Retinal pigment epithelial cell (primary cell): ENCODE data around the gene AACS.

ENCODE experiments used
- DNase-seq: peaks from one replicate; pipeline ENCODE4 v3.0.0-alpha.2; 2010; ENCODE audit warnings: low read depth
- H3K4me3 ChIP-seq: 2 replicates; pipeline ENCODE4 v1.5.1; 2011; ENCODE audit warnings: mild to moderate bottlenecking, low read length, control low read depth, moderate library complexity
- CTCF ChIP-seq: conservative IDR thresholded peaks from 2 replicates; pipeline ENCODE4 v1.5.1; 2011; ENCODE audit warnings: low read depth, low read length, control low read depth, inconsistent platforms

Gene AACS

DNA sequence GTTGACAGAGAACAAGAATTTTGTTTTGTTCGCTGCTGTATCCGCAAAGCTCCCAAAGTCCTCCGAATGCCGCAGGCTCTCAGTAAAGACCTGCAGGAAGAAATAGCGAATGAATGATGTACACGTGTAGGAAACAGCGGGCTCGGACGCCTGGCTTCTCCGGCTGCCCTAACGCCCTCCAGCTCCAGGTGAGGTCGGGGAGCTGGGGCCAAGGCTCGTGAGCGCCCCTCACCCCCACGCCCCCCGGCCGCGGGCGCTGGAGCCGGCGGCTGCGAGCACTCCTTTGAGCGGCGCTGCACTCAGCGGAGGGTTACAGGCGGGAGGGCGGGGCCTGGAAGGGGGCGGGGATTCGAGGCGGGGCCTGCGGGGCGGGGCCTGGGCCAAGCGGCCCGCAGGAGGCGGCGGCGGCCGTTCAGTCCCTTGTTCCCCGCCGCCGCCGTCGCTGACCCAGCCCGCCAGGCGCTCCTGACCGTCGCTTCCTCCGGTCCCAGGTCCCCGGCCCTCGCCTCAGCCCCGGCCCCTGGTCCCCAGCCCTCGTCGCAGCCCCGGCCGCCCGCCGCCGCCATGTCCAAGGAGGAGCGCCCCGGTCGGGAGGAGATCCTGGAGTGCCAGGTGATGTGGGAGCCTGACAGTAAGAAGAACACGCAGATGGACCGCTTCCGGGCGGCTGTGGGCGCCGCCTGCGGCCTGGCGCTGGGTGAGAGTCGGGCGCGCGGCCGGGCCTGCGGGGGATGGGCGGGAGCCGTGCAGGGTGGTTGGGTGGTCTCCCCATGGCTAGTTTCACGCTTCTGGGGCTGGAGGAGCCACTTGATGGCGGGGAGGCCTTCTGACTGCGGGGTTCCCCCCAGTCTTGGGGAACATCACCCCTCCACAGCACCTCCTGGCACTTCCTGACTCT is at the start of gene AACS:
TSS of gene AACS (plus strand) at position 415 of the 898 bp plus-strand sequence. CDS start at position 565, 150 bp downstream.
- DNase-seq = no peak
- H3K4me3 ChIP-seq = peak within 1 kb of the TSS; percentile 76
- TF ChIP-seq CTCF = no peak

DNA sequence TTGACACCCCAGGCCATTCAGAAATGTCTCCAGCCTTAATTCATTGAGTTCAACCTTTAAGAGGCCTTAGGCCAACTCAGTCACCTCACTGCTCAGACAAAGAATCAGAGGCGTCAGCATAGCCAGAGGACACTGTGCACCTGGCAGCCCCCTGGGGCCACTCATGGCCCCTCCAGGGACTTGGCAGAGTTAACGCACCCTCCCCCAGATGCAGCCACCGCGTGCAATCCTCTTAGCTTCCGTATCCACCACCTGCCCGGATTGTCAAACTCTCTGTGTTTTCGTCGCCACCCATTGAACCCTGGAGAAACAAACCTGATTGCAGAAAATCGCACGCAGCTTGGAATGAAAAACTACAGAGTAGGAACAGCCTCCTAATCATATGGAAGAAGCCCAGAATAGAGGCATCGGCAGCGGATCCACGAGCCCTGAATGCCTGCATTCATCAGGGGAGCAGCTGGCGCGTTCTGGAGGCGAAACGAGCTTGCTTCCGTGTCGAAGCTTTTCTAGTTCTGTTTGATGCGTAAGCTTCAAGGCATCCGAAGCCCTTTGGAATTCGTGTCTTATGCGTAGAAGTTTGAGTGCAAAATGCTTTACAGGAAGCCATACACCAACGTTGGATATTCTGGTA is 49.4 kb upstream of the AACS start:
- no peak for DNase-seq
- H3K4me3 ChIP-seq = no peak overlapping the region

DNA sequence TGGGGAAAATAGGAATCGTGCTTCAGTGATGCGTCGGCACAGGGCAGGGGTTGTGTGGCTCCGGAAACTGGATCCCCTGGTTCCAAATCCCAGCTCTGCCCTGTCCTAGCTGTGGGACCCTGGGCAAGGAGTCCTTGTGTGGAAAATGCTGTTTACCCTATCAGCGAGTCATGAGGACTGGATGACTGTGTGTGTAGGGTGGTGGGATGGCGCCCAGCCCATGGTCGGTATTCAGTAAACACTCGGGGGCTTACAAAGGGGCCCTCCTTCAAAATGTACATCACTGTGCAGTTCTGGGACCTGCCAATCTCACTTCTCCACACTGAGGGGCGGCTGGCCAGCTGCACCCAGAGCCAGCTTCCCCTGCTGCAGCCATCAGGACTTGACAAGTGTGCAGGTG is 47.4 kb upstream of the AACS start:
- TF ChIP-seq CTCF = no peak
- no peak for DNase-seq
- no peak overlapping the region for H3K4me3 ChIP-seq

More for the DNA sequence above, 49.4 kb upstream of the AACS start:
- TF ChIP-seq CTCF = no peak

DNA sequence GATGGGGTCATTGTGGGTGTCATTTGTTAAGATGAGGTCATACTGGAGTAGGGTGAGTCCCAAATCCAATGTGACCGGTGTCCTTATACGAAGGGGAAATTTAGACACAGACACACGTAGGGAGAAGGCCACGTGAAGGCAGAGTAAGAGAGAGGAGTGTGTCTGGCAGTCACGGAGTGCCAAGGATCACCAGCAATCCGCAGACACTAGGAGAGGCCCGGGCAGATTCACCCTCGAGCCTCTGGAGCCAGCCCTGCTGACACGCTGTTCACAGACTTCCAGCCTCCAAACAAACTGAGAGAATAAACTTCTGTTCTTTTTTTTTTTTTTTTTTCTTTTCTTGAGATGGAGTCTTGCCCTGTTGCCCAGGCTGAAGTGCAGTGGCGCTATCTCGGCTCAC is 46.9 kb upstream of the AACS start:
- no peak overlapping the region for H3K4me3 ChIP-seq
- no peak for DNase-seq
- TF ChIP-seq CTCF = no peak

DNA sequence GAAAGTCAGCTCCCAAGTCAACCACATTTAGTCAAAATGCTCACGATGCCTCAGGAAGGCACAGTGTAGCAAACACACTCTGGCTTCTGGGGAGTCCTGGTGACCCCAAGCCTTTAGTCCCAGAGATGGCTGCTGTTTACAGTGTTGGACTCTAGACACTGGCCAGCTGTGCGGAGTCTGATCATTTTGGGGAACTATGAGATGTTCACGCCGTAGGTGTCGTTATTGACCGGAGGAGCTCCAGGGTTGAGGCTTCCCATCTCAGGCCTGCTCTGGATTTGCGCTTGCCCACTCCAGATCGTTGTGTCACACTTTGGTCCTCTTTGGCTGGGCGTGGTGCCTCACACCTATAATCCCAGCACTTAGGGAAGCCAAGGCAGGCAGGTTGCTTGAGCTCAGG is 44.1 kb upstream of the AACS start:
- H3K4me3 ChIP-seq = no peak overlapping the region
- TF ChIP-seq CTCF = no peak
- no peak for DNase-seq

- no peak for DNase-seq
- no peak for TF ChIP-seq CTCF
- no peak overlapping the region for H3K4me3 ChIP-seq
Measured at GRCh38 chr12:125021771-125022170, 43.5 kb upstream of the AACS start.
